H4 (cell line): ENCODE measurements around the gene ASB15. TPM values are rescaled to one million over a fixed set of nuclear protein-coding genes. Genes with fewer than 3 reads are reported as not detected.
"Not testable (repeated sequence)": the region's sequence is repeated elsewhere in the genome, so short reads cannot be mapped to it uniquely, and the experiment has no call there.

Source experiments
- DNase-seq: peaks from one replicate; pipeline ENCODE4 v3.0.0-alpha.2; 2015; ENCODE audit warnings: low spot score
- total RNA-seq: library from RNA; depleted of rRNA; stranded (reverse); fragments of >200 nt; shearing (Covaris generic); gene quantifications from 2 replicates; pipeline ENCODE4 v1.2.3, GENCODE V29; 2014

ASB15 gene
- total RNA-seq, 1 experiment from 2014 or later = not detected

DNA sequence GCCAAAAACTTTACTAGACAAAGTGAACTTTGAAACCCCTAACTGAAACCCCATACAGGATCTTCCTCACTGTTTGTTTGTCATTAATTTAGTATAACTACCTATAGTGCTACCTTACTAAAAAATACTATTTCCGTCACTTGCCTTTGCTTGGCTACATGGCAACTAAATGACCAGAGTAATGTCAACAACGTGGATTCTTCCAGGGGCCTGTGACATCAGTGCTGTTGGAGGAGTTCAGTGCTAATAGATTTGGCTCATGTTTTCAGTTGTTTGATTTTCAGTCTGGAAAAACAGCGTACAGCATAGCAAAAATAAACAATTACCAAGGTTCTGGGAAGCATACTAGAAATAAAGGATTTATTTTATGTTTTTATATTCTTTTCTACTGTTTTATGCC is 3.0 kb upstream of the ASB15 start:
- no peak for DNase-seq

DNA sequence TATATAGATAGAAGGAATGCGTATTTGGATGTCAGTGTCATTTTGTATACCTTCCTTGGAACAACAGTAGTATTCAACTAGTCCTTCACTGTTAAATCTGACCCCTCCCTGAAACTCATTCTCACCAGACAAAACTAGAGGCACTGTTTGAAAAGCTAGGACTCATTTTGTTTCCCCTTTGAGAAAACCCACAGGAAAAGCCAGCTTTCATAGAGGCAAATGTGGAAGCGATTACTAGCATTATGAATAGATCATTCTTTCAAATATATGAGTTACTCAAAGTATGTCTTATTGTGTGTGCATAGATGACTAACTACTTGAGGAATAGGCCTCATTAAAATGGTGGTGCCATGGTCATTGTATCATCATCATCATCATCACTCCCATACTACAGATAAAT is 1.9 kb upstream of the ASB15 start:
- DNase-seq = no peak

DNA sequence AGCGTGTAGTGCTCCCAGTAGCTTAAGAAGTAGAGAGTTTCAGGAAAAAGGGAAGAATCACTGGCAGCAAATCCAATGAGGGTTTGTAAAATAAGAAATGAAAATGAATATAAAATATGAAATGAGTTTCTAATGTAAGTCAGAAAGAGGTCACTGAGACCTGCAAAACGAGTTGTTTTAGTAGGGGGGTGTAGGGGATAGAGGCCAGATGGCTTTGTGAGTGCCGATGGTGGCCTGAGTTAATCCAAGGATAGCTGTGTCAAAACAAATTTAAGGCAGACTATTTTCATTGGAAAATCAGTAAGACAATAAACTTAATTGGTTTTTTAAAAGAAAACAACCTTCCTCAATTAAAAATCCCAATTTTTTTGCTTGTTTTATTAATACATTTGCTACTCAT is 745 bp upstream of the ASB15 start:
- DNase-seq = no peak

DNA sequence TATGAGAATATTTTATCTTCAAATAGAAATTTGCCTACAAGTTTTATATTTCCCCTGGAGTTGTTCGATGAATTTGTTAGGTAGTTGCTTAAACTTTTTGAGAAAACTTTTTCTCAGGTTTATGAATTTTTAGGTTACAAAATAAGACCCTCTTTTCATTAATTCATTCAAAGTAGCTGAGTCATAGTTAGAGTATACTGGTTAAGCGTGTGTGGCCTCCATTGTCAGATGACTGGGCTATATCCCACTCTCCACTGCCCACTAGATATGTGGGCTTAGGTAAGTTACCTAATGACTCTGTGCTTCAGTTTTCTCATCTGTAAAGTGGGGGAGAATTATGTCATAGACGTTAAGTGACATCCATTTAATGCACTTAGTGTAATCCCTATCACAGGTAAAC is 1.0 kb downstream of the ASB15 start:
- DNase-seq = no peak

DNA sequence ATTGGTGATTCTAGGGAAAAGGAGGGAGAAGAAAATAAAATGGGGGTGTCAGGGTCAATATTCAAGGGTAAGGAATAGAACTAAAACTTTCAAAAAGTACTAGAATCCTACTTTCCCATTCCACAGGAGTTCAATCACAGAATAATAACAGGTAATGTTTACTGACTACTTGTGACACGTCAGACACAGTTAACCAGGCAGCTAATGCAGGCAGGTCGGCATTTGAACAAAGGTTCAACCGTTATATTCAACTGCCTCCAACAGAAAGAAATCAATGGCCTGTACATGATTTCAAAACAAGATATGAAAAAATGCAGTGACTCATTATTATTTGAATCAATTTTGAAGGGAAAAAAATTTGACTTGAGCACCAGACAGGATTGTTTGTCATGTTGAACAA is 3.1 kb downstream of the ASB15 start:
- DNase-seq = no peak

DNA sequence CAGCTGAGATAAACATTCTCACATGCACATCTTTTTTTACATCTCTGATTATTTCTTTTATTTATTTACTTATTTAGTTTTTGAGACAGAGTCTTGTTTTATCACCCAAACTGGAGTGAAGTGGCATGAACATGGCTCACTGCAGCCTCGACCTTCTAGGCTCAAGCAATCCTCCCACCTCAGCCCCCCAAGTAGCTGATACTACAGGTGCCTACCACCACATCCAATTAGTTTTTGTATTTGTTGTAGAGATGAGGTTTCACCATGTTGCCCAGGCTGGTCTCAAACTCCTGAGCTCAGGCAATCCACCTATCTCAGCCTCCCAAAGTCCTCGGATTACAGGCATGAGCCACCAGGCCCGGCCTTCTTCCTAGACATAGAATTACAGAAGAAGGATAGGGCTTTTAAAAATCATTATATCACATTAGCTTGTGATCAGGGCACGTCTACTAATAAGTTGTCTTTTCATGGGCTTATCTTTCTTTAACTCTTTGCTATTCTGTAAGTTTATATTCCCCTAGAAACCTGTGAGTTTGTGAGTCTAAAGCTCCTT is 5.9 kb downstream of the ASB15 start:
- no peak for DNase-seq

DNA sequence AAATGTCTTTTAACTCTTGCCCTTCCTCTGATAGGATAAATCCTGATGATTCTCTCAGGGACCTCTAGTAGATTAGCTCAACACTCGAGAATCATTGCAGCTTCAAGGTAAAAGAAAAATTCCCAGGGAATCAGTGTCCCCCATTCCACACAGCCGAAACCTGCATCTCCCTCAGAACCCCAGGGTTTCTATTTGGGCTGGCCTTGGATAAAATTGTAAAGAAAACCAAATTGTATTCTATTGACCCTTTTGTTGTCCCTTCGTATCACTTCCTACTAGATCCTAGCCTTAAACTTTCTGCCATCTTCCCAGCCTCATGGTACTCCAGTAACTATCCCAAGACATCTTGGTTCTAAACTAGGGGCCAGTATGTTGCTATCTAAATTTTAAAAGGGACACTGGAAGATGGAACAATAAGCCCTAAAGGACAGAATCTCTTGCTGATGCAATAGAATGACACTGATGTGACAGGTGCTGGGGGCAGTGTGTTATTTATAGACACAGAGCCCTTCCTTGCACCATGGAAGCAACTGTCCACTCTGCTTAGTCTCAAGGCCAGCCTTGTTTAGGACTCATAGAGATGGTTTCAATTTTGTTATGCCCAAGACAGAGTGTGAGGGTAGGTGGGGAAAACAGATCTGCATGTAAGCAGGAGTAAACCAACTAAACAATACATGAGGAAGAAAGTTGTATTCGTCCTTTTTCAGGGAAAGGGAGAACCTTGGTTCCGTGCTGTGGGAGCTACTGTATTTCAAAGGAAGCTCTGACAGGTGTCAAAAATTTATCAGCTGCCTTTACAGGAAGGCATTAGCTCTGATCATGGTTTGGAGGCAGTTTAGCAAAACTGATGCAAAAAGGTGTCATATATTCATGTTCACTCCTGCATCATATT is 7.6 kb downstream of the ASB15 start:
- no peak for DNase-seq

DNA sequence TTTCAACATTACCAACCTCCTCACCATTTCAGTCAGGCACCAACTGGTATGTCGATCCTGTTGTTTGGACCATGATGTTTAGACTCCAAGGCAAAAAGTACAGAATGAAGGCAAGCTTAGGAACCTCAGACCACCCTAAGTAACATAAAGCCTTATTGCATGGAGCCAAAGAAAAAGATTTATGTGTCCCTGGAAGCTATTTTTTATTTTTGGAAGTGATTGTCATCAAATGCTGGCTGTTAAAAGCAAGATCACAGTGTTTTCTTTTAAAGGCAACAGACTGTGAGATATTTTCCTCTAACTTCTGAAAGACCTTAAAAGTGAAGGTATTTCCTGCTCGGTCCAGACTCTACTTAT is 8.2 kb downstream of the ASB15 start:
- no peak for DNase-seq

DNA sequence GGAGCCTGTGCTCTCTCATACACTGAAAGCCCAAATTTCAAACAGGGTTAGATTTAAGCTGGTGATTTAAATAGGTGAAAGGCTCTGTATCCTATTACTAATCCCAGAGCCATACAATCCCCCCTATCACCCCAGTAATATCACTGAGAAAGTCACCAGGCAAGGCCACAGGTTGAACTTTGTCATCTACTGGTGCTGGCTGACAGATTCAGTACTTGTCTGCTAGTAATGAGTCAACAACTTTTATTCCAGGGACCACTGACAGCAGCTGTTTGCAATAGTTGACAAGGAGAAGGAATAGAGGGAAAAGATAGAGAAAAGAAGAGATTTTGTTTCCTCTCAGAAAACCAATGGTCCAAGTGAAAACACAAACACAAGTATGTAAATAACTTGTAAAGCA is 10.4 kb downstream of the ASB15 start:
- DNase-seq = no peak

DNA sequence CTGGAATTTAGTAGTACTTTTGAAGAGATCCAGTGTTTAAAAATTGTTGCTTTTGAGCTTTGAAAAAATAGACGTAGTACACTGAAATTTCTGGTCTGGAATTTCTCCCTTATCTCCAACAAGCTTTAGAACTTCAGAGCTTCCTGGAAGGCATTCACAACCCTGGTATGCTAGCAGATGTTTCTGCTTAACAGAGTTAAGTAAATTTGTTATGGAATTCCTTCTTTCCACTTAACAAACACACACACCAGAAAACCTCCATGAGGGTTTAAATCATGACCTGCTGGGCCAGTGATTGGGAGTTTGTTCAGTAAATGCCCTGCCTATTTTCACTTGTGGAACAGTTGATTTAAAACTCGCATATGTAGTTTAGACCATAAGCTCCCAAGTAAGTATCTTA is 13.7 kb downstream of the ASB15 start:
- peak; percentile 22 for DNase-seq

DNA sequence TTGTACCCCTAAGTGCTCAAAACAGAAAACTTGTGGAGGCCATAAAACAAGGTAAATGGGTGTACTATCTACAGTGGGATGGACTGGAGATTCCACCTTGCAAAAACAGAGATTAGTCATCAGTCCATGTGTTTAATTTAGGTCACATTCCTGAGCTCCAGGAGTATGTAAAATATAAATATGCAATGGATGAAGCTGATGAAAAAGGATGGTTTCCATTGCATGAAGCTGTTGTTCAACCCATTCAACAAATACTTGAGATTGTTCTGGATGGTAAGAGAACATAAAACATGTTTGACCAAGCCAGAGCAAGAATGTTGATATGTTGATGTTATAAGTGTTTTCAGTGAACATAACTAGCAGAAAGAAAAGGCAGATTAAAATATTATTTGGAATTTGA is 14.6 kb downstream of the ASB15 start:
- DNase-seq = no peak

DNA sequence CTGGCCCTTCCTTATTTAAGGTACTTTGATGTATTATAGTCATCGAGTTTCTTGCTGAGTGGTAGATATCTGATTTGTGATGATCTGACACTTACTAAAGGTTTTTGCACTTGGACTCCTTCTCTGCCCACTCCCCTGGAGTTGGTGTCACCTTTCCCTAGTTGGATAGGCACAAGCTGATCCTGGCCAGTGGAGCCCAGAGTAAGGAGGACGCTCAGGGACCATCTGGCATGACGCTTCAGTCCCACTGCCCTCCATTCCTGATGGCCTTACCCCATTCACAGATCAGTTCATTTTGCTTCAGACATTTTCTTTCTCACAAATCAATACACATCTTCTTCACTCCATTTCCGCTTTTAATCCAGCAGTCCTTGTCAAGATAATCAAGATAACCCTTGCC is 20.1 kb downstream of the ASB15 start:
- DNase-seq = no peak

DNA sequence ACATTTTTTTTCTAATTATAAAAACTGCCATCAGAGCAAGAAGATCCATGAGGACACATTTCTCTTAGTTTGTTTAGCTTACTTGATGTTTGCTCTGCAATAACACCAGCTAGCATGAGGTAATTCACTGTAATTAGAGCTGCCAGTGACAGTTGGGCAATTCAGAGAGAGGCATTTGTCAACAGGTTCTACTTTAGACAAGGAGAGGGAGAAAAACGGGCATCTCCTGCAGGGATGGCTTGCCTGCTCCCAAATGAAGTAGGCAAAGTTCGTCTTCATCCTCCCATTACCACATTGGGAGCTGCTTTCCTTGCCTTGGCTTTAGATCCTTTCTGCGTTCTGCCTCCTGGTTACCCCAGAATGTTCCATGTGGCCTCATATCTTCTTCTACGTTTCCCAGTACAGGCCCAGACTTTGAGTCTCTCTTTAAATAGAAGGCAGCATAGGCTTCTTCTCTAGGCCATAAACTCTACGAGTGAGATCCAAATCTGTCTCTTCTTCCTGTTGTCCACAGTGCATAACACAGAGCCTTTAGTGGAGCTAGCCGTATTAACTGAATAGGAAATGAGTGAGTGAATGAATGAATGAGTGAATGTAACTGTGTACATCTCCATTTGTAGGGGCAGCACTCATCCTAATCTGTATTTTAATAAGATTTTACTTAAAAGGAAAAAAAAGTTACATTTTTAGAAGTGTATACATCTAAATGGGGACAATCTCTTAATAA is 21.2 kb downstream of the ASB15 start:
- peak; percentile 33 for DNase-seq

DNA sequence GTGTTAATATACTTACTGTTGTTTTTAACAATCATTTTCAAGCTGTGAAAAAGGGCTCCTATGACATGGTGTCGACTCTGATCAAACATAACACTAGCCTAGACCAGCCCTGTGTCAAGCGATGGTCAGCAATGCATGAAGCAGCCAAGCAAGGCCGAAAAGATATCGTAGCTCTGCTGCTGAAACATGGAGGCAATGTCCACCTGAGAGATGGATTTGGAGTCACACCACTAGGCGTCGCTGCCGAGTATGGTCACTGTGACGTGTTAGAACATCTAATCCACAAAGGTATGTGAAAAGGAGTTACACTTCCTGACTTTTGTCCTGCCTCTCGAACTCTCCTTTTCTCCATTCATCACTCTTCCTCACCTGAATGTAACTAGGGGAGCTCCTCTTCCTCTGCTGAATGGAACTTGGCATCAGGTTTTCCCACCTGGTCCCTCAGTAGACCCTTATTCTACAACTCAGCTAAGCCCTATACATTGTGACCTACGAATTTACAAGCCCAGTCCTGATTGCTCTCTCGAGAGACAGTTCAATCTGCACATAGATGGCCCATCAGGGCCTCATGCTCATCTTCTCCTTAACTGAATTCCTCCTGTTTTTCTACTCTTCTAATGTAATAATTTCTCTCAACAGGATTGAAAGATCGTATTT is 23.0 kb downstream of the ASB15 start:
- DNase-seq = peak; percentile 77

DNA sequence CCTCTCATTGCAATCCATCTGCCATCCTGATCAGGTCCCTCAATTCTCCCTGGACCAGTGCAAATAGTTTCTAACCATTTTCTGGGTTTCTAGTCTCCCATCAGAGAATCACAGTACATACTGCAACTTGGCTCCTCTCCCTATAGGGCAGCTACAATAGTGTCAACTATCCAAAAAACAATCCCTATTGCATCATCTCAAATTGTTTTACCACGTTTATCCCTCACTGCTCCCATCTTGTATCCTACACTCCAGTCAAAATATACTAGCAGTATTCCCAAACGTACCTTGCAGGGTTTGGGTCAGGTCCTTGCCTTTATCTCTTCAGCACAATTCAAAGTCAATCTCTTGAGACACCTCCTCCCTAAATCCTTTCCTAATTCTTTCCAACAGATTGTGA is 23.6 kb downstream of the ASB15 start:
- no peak for DNase-seq

DNA sequence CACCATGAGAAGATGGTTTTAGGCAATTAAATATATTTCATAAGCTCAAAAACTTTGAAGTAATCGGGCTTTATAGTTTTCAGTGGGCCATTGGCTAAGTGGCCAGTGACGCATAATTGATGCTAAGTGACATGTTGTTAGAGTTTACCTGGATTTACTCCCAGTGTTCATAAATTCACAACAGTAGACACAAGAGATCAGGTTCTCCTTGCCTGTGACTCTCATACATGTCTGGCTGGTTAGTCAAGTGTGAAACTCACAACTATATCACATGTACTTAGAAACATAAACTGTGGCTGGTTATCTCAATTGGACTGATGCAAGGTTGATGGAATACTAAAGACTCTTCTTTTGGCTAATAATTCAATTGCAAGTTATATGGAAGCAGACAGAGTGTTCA is 26.2 kb downstream of the ASB15 start:
- DNase-seq = no peak

DNA sequence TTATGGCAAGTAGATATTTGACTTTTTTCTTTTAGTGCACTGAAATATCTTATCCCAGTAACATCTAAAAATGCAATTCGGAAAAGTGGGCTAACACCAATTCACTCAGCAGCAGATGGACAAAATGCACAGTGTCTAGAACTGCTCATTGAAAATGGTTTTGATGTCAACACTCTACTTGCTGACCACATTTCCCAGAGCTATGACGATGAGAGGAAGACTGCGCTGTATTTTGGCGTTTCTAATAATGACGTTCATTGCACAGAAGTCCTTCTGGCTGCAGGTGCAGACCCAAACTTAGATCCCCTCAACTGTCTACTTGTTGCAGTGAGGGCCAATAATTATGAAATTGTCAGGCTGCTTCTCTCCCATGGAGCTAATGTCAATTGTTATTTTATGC is 27.2 kb downstream of the ASB15 start:
- DNase-seq = no peak

DNA sequence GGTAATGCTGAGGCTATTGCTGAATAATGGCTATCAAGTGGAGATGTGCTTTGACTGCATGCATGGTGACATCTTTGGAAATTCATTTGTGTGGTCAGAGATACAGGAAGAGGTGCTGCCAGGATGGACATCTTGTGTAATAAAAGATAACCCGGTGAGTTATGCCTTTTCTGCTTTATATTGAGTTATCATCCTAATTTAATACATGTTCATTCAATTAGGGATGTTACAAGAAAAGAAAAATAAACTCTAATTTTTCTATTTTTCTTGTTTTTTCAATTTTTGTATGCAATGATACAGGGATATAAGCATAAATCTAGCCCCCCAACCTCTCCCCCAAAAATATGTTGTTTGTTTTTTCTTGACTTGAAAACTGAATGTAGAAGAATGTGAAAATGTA is 27.7 kb downstream of the ASB15 start:
- DNase-seq = no peak

DNA sequence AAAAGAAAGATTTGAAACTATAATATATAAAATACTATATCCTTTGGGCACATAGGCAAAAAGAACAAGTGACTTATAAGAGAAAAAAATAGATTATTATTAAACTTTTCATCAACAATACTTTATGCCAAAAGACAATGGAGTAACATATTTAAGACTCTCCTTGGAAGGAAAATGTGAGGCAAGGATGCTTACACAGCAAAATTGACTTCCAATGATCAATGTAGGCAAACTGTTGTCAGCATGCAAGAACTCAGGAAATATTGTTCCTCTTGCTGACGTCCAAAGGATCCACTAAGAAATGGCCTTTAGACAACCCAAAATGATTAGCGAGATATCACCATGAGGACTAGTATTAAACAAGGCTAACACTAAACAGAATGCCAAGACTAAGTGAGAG is 31.2 kb downstream of the ASB15 start:
- no peak for DNase-seq

DNA sequence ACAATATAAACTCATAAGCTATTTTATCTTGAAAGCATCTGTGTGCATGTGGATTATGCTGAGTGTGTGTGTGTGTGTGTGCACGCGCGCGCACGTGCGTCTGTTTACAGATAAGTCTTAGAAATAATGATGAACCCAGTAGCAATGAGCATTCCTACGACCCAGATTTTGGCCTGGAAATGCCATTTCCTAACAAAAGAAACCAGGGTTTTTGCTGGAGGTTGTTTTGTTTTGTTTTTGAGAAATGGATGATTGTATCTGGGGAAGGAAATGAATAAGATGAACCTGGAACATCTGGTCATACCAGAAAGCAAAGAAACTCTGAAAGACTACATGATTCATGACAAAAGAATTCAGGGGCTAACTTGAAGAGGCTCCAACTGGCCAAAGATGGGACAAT is 31.9 kb downstream of the ASB15 start:
- DNase-seq = no peak

DNA sequence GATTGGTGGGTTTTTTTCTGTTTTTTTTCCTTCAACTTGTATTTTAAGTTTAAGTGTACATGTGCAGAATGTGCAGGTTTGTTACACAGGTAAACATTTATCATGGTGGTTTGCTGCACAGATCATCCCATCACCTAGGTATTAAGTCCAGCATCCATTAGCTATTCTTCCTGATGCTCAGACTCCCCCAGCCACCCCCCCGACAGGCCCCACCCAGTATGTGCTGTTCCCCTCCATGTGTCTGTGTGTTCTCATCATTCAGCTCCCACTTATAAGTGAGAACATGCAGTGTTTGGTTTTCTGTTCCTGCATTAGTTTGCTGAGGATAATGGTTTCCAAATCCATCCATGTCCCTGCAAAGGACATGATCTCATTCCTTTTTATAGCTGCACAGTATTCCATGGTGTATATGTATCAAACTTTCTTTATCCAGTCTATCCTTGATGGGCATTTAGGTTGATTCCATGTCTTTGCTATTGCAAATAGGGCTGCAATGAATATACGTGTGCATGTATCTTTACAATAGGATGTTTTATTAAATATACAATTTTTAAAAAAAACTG is 32.5 kb downstream of the ASB15 start:
- not testable (repeated sequence) for DNase-seq
